ENCODE data around the gene GMFB.

Gene GMFB

DNA sequence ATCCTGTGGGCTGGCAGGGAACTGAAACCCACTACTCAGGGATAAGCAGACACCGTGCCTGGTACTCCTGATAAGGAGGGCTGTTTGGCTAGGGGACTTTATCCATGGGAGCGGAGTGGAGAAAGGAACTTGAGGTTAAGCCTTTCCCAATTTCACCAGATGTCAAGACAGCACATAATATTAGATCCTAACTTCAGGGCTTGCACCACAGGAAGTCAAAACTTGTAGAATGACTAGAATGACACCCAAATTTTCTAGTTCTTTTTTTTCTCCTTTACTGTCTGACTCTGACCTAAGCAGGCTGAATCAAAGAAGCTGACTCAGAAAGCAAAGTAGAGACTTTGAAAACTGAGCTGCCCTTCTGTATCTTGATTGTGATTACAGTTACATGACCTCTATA, 13.8 kb upstream of the GMFB start:
- H3K4me1 Mint-ChIP-seq = no peaks in the 10 kb centered on the region
- no peak overlapping the region for H3K27ac Mint-ChIP-seq
- H3K36me3 Mint-ChIP-seq = no peaks in the 10 kb centered on the region
- peaks cover 26% of the 10 kb centered on the region for H3K27me3 Mint-ChIP-seq
- no peaks in the 10 kb centered on the region for H3K9me3 Mint-ChIP-seq
- no peak overlapping the region for H3K4me3 Mint-ChIP-seq
- no peak for ATAC-seq

DNA sequence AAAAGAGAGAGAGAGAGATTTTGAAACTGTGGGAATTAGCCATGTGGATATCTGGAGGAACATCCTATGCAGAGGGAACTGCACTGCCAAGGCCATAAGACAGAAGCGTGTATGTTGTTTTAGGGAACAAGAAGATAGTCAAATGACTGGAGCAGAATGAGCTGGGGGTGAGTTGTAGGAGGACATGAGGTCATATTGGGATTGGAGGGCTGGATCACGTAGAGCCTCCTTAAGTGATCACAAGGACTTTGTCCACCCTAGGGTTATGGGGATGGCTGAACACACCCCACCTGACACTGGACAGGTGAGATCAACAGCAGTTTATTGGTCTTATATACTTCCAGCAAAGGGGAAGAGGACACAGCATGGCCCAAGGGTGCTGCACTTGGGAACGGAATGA, 12.7 kb upstream of the GMFB start:
- H3K27me3 Mint-ChIP-seq = peaks cover 26% of the 10 kb centered on the region
- H3K4me1 Mint-ChIP-seq = no peaks in the 10 kb centered on the region
- no peak overlapping the region for H3K27ac Mint-ChIP-seq
- no peak overlapping the region for H3K4me3 Mint-ChIP-seq
- no peaks in the 10 kb centered on the region for H3K36me3 Mint-ChIP-seq
- H3K9me3 Mint-ChIP-seq = no peaks in the 10 kb centered on the region
- no peak for ATAC-seq

DNA sequence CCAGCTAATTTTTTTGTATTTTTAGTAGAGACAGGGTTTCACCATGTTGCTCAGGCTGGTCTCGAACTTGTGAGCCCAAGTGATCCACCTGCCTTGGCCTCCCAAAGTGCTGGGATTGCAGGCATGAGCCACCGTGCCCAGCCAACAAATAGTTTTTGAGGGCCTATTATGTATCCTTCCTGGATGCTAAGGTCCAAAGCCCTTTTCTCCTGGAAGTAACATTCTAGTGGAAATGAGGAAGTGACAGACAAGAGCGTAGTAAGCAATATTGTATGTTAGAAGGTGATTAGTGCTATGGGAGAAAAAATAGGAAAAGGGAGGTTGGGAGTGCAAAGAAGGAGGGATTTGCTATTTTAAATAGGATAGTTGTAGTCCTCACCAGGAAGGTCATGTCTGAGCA, 12.0 kb upstream of the GMFB start:
- no peak for ATAC-seq
- Mint-ChIP-seq H3K9me3 (no peaks in the 10 kb centered on the region), H3K4me3 (no peak overlapping the region), H3K4me1 (no peaks in the 10 kb centered on the region), H3K27ac (no peak overlapping the region), H3K27me3 (peaks cover 26% of the 10 kb centered on the region), H3K36me3 (no peaks in the 10 kb centered on the region)

DNA sequence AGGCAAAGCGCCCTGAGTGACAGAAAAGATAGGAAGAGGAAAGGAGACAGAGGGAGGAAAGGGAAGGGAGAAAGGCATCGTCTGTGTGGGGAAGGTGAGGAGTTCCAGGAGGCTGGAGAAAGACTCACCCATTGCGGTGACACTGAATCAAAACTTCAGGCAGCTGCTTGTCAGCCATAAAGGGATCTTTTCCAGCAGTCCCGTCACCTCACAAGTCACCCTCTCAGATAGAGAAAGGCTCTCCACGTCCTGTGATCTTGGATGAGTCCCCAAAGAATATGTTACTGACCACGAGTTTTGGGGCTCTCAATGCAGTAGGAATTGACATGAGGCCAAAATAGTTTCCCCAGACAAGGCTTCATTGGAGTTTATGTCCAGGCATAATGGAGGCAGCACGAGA, 9.8 kb upstream of the GMFB start:
- no peak for ATAC-seq
- Mint-ChIP-seq H3K27me3 (peaks cover 26% of the 10 kb centered on the region), H3K4me1 (no peaks in the 10 kb centered on the region), H3K4me3 (no peak overlapping the region), H3K27ac (no peak overlapping the region), H3K9me3 (no peaks in the 10 kb centered on the region), H3K36me3 (no peaks in the 10 kb centered on the region)

DNA sequence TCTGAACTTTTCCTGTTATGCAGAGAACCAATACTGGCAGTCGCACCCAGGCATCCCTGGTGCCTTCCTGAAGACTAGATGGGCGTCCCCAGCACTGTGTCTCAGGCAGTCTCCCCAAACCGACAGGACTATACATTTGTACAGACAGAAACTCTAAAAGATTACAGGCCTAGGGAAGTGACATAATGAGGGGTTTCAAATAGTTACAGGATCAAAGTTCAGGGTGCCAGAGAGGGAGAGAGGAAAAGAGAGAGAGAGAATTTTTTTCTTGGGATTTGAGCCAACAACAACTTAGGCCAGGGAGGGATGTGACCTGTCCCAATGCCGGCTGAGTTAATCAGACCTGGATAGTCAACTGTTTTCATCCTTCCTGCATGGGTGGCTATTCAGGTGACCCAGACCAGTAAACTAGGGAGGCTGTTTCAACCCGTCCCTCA, 9.3 kb upstream of the GMFB start:
- Mint-ChIP-seq H3K27me3 (peaks cover 26% of the 10 kb centered on the region), H3K36me3 (no peaks in the 10 kb centered on the region), H3K4me3 (no peak overlapping the region), H3K4me1 (no peaks in the 10 kb centered on the region), H3K27ac (no peak overlapping the region), H3K9me3 (no peaks in the 10 kb centered on the region)
- ATAC-seq = no peak

DNA sequence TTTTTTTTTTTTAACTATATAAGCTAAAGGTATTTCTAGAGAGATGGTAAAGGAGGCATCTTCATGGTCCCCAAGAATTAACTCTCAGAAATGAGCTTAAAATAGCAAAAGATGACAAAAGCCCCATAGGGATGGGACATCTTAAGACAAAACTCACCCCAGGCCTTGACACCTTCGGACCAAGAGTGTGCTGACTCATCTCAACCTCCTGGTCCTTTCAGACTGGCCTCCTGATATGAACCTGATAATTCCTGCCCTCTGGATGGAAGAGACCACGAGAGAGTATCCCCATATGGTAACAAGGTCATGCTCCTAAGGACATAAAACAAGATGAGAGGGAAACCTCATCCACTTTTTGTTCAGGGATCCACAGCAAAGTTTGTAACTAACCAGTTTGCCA, 8.4 kb upstream of the GMFB start:
- no peak overlapping the region for H3K27ac Mint-ChIP-seq
- no peaks in the 10 kb centered on the region for H3K4me1 Mint-ChIP-seq
- H3K27me3 Mint-ChIP-seq = peaks cover 26% of the 10 kb centered on the region
- H3K9me3 Mint-ChIP-seq = no peaks in the 10 kb centered on the region
- no peaks in the 10 kb centered on the region for H3K36me3 Mint-ChIP-seq
- ATAC-seq = no peak
- no peak overlapping the region for H3K4me3 Mint-ChIP-seq

DNA sequence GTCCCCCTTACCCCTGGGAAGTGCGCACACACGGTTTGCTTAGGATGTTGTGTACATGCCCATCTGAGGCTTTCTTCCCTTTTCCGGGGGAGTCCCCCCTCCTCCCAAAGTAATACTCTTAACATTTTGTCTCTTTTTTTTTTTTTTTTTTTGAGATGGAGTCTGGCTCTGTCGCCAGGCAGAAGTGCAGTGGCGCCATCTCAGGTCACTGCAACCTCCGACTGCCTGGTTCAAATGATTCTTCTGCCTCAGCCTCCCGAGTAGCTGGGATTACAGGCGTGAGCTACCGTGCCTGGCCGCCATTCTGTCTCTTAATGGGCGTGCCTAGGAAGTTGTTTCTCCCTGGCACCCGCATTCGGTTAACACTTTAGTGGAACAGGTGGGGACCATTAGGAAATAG, 4.5 kb upstream of the GMFB start:
- Mint-ChIP-seq H3K4me1 (peaks cover 10% of the 10 kb centered on the region), H3K27me3 (peaks cover 5% of the 10 kb centered on the region), H3K9me3 (no peaks in the 10 kb centered on the region), H3K36me3 (no peaks in the 10 kb centered on the region), H3K27ac (peak overlapping the region; percentile 54), H3K4me3 (no peak overlapping the region)
- ATAC-seq = no peak

DNA sequence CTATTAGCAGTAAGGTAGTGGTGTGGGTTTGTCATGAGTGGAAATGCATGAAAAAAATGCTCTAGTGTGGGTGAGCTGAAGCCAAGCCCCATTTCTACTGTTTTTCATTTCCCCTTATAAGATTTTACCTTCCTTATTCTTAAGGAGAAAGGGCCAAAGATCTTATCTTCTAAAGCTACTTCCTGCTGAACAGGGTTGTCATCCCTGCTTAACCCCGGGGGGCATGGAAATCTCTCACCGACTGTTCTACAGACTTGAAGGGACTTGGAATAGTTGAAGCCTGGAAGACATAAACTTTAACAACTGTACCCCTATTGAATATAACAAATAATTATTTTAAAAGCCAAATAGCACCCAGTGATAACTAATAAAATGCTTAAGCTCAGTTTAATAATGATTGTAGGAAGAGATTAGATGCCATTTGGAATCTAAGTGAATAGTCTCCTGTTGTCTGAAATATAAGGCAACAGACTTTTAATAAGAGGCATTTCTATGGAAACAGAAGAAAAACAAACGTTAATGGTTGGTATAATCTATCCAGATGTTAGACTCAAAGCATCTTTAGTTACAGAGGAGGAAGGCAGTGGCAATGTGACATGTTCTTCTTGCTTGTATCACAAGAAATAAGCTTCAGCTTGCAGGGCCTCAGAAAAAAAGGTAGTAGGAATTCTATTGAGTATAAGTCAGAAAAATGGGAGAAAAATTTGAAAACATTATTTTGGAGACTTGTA, 1.8 kb upstream of the GMFB start:
- peak overlapping the region; percentile 92 for H3K27ac Mint-ChIP-seq
- peaks cover 37% of the 10 kb centered on the region for H3K4me1 Mint-ChIP-seq
- no peak overlapping the region for H3K4me3 Mint-ChIP-seq
- ATAC-seq = no peak
- H3K36me3 Mint-ChIP-seq = peaks cover 11% of the 10 kb centered on the region
- no peaks in the 10 kb centered on the region for H3K9me3 Mint-ChIP-seq
- no peaks in the 10 kb centered on the region for H3K27me3 Mint-ChIP-seq

DNA sequence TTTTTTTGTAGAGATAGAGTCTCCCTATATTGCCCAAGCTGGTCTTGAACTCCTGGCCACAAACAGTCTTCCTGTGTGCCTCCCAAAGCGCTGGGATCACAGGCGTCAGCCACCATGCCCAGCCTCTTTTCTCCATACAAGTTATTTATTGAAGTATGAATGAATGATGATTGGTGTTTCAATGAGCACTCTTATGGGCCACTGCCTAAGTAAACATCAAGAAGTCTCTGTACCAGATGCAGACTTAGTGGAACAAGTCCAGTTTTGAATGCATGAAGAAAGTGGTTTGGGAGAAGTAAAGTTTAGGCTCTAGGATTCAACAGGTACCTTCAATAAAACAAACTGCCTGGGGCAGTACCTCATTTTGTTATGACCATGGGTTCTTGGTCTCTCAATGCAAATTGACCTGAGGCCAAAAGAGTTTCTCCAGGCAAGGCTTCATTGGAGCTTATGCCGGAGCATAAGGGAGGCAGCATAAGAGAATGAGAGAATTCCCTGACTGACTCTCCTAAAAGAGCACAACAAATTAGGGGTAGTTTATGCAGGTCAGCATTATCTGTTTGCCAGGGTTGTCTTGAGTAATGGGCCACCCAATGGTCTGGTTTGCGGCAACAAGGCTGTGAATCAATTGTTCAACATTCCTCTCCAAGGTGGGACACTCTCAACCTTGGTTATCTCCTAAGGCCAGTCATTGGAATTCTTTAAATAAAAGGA, 1.1 kb upstream of the GMFB start:
- no peak for ATAC-seq
- H3K9me3 Mint-ChIP-seq = no peaks in the 10 kb centered on the region
- peaks cover 44% of the 10 kb centered on the region for H3K4me1 Mint-ChIP-seq
- H3K36me3 Mint-ChIP-seq = peaks cover 11% of the 10 kb centered on the region
- H3K4me3 Mint-ChIP-seq = peak overlapping the region; percentile 84
- peak overlapping the region; percentile 92 for H3K27ac Mint-ChIP-seq
- no peaks in the 10 kb centered on the region for H3K27me3 Mint-ChIP-seq

DNA sequence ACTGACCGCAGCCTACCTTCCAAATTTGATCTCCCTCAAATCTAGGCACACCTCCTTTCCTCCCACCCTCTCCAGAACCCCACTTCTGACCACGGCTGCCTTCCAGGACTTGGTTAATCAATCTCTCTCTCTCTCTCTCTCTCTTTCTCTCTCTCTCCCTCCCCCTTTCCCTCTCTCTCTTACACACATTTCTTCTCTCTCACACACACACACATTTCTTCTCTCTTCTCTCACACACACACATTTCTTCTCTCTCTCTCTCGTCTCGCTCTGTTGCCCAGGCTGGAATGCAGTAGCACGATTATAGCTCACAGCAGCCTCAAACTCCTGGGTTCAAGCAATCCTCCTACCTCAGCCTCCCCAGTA, 521 bp upstream of the GMFB start:
- H3K27me3 Mint-ChIP-seq = no peaks in the 10 kb centered on the region
- H3K36me3 Mint-ChIP-seq = peaks cover 11% of the 10 kb centered on the region
- H3K4me1 Mint-ChIP-seq = peaks cover 50% of the 10 kb centered on the region
- H3K9me3 Mint-ChIP-seq = no peaks in the 10 kb centered on the region
- no peak for ATAC-seq
- H3K4me3 Mint-ChIP-seq = peak overlapping the region; percentile 84
- peak overlapping the region; percentile 92 for H3K27ac Mint-ChIP-seq

DNA sequence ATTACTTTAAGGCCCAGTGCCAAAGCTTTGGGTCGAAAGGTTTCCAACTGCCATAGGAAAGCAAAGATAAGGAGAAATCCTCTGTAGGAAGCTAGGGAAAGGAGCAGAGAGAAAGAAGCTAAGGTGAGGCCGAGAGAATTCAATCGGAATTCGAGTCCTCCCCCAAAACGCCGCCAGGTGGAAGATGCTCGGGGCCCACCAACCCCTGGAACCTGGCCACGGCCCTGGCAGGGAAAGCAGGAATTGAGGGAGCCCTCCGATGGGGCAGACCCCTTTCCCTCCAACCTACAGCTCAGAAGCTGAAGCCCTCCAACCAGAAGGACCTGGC, 498 bp downstream of the GMFB start:
- peaks cover 11% of the 10 kb centered on the region for H3K36me3 Mint-ChIP-seq
- peaks cover 60% of the 10 kb centered on the region for H3K4me1 Mint-ChIP-seq
- no peaks in the 10 kb centered on the region for H3K27me3 Mint-ChIP-seq
- peak overlapping the region; percentile 84 for H3K4me3 Mint-ChIP-seq
- no peak for ATAC-seq
- H3K27ac Mint-ChIP-seq = peak overlapping the region; percentile 92
- H3K9me3 Mint-ChIP-seq = no peaks in the 10 kb centered on the region

DNA sequence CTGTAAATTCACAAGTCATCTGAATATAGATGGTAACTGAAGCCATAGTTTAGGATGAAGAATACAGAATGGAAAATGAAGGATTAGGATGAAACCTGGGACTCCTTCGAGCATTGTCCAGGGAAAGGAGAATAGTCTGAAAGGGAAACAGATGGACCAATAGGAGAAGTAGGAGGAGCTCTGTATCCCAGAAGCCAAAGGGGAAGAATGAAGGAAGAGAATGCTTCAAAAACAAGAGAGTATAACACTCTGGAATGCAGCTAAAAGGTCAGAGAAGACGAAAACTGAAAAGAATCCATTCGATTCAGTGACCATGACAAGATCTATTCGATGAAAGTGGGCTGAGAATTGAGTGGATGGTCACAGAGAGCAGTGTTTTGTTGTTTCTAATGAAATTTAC, 1.0 kb downstream of the GMFB start:
- ATAC-seq = no peak
- Mint-ChIP-seq H3K27ac (peak overlapping the region; percentile 92), H3K27me3 (no peaks in the 10 kb centered on the region), H3K4me3 (peak overlapping the region; percentile 84), H3K36me3 (peaks cover 16% of the 10 kb centered on the region), H3K9me3 (peaks cover 2% of the 10 kb centered on the region), H3K4me1 (peaks cover 65% of the 10 kb centered on the region)

DNA sequence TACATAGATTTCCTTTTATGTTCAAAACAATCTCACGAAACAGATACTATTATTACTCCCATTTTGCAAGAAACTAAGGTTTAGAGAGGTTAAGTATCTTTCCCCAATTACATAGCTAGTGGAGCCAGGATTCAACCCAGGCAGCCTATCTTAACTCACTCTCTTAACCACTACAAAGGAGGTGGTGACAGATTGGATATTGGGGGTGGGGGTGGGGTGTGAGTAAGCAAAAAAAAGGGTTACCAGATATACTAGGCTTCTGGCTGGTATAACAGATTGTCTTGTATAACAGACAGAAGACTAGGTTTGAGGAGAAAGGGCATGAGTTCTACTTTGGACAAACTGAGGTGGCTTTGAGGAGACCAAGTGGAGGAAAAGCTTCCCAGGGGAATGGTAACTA, 2.1 kb downstream of the GMFB start:
- Mint-ChIP-seq H3K36me3 (peaks cover 25% of the 10 kb centered on the region), H3K4me3 (peak overlapping the region; percentile 84), H3K27me3 (no peaks in the 10 kb centered on the region), H3K9me3 (peaks cover 2% of the 10 kb centered on the region), H3K4me1 (peaks cover 72% of the 10 kb centered on the region), H3K27ac (peak overlapping the region; percentile 92)
- ATAC-seq = no peak

DNA sequence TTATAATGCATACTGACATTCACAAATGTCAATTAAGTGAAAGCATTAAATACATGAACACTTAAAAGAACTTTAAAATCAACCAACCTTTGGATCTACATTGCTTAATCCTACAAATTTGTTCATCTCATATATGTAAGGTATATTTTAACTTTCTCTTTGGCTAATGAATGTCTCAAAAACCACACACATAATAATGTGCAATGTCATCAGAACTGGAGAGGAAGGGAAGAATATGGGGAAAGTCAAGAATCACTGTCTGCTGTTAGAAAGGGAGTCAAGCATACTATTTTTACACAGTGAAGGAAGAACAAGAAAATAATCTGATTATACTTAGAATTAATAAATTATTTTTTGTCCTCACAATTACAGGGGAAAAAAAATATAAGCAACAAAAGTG, 4.9 kb downstream of the GMFB start:
- H3K9me3 Mint-ChIP-seq = peaks cover 2% of the 10 kb centered on the region
- peak overlapping the region; percentile 61 for H3K4me3 Mint-ChIP-seq
- peak overlapping the region; percentile 92 for H3K27ac Mint-ChIP-seq
- no peak for ATAC-seq
- H3K36me3 Mint-ChIP-seq = peaks cover 27% of the 10 kb centered on the region
- peaks cover 62% of the 10 kb centered on the region for H3K4me1 Mint-ChIP-seq
- H3K27me3 Mint-ChIP-seq = no peaks in the 10 kb centered on the region

DNA sequence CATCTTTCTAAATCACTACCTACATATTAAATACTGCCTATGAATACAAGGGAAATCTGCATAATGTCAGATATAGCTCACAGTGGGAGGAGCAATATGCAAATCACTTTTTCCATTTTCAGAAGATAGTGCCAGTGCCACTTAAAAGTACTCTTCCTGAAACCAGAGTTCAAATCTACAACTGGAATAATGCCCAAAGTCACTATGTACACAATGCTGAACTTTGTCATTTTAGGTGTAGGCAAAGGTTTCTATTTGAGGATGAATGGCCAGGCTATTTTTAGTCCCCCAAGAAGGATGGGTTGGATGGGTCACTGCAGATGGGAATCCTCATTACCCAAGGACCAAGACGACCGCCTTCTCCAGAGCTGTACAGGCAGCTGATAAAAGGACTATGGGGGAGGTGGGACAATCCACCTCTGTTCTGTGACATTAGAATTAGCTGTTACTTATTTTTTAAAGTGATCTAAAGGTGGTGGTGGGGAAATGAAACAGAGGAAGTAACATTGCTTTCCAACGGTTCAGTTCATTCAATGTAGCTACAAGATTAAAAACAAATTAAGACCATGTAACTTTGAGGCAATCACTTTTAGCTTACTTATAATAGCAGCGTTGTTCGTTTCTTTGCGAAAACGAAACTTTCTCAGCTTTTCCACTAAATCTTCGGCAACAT, 5.6 kb downstream of the GMFB start:
- peak; percentile 69 for ATAC-seq
- peaks cover 33% of the 10 kb centered on the region for H3K36me3 Mint-ChIP-seq
- peaks cover 2% of the 10 kb centered on the region for H3K9me3 Mint-ChIP-seq
- H3K27me3 Mint-ChIP-seq = no peaks in the 10 kb centered on the region
- H3K27ac Mint-ChIP-seq = peak overlapping the region; percentile 92
- peaks cover 62% of the 10 kb centered on the region for H3K4me1 Mint-ChIP-seq
- H3K4me3 Mint-ChIP-seq = peak overlapping the region; percentile 61

DNA sequence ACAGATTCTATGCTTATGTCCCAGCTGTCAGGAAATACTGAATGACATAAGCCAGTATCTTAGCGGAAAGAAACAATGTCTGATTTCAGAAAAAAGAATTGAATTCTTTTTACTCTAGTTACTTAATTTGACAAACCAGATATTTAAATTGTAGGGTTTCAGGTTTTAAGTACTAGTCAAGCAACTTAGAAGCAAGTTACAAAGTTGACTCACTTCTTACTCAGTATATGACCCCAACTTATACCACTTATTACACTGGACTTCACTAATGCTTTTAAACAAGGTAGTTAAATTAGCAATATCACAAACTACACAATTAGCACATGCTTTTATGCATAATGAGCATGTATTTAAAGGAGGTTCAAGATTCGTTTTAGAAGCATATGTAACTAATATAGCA, 7.1 kb downstream of the GMFB start:
- H3K36me3 Mint-ChIP-seq = peaks cover 36% of the 10 kb centered on the region
- no peaks in the 10 kb centered on the region for H3K27me3 Mint-ChIP-seq
- peaks cover 2% of the 10 kb centered on the region for H3K9me3 Mint-ChIP-seq
- H3K27ac Mint-ChIP-seq = no peak overlapping the region
- H3K4me1 Mint-ChIP-seq = peaks cover 47% of the 10 kb centered on the region
- no peak overlapping the region for H3K4me3 Mint-ChIP-seq
- no peak for ATAC-seq

Measured in stimulated activated memory B cell treated with anti-CD40 and anti-IgM and Interleukin-4, amounts not matched to agents 10 μg/mL and 1 μg/mL and 100 μg/mL, for 72 hours (primary cell).